ENCODE results near the gene PSME2. TPM values are rescaled to one million over a fixed set of nuclear protein-coding genes. Genes with fewer than 3 reads are reported as not detected.

Gene PSME2
- total and polyA plus RNA-seq, 2 of the 13 experiments (the other 11 are each of a cell fraction or from before 2014, with no cell fraction given) = 332 to 716 TPM

GRCh38 chr14:24185026-24185425 lies 38.6 kb upstream of the PSME2 start (continued):
- TF ChIP-seq, protein P1, sequence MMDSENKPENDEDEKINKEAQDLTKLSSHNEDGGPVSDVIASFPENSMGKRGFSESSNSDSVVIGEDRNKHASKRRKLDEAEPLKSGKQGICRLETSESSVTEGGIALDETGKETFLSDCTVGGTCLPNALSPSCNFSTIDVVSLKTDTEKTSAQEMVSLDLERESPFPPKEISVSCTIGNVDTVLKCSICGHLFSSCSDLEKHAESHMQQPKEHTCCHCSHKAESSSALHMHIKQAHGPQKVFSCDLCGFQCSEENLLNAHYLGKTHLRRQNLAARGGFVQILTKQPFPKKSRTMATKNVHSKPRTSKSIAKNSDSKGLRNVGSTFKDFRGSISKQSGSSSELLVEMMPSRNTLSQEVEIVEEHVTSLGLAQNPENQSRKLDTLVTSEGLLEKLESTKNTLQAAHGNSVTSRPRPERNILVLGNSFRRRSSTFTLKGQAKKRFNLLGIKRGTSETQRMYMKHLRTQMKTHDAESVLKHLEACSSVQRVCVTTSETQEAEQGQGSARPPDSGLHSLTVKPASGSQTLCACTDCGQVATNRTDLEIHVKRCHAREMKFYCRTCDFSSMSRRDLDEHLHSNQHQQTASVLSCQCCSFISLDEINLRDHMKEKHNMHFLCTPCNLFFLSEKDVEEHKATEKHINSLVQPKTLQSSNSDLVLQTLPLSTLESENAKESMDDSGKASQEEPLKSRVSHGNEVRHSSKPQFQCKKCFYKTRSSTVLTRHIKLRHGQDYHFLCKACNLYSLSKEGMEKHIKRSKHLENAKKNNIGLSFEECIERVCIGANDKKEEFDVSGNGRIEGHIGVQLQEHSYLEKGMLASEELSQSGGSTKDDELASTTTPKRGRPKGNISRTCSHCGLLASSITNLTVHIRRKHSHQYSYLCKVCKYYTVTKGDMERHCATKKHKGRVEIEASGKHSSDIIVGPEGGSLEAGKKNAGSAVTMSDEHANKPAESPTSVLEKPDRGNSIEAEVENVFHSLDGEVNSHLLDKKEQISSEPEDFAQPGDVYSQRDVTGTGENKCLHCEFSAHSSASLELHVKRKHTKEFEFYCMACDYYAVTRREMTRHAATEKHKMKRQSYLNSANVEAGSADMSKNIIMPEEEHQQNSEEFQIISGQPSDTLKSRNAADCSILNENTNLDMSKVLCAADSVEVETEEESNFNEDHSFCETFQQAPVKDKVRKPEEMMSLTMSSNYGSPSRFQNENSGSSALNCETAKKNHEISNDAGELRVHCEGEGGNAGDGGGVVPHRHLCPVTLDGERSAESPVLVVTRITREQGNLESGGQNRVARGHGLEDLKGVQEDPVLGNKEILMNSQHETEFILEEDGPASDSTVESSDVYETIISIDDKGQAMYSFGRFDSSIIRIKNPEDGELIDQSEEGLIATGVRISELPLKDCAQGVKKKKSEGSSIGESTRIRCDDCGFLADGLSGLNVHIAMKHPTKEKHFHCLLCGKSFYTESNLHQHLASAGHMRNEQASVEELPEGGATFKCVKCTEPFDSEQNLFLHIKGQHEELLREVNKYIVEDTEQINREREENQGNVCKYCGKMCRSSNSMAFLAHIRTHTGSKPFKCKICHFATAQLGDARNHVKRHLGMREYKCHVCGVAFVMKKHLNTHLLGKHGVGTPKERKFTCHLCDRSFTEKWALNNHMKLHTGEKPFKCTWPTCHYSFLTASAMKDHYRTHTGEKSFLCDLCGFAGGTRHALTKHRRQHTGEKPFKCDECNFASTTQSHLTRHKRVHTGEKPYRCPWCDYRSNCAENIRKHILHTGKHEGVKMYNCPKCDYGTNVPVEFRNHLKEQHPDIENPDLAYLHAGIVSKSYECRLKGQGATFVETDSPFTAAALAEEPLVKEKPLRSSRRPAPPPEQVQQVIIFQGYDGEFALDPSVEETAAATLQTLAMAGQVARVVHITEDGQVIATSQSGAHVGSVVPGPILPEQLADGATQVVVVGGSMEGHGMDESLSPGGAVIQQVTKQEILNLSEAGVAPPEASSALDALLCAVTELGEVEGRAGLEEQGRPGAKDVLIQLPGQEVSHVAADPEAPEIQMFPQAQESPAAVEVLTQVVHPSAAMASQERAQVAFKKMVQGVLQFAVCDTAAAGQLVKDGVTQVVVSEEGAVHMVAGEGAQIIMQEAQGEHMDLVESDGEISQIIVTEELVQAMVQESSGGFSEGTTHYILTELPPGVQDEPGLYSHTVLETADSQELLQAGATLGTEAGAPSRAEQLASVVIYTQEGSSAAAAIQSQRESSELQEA (CRISPR knock-in tag; IDR thresholded peaks at IDR 0.05; ENCODE audit: not compliant biosample characterization) = peak; percentile 62
- TF ChIP-seq ZNF883 (CRISPR knock-in tag; IDR thresholded peaks at IDR 0.05; ENCODE audit: not compliant biosample characterization) (peak; percentile 60), HES4 (CRISPR knock-in tag; IDR thresholded peaks at IDR 0.05; ENCODE audit: borderline replicate concordance) (0 out of 2 replicates have a peak, but pooled peaks have one; percentile 32), NFE2L2 (IDR thresholded peaks at IDR 0.05; ENCODE audit: low read length) (no peak), NPAS2 (CRISPR knock-in tag; IDR thresholded peaks at IDR 0.05; ENCODE audit: borderline replicate concordance) (0 out of 2 replicates have a peak, but pooled peaks have one; percentile 19), CBFB (CRISPR knock-in tag; IDR thresholded peaks at IDR 0.05) (no peak), ZNF558 (CRISPR knock-in tag; IDR thresholded peaks at IDR 0.05; ENCODE audit: borderline replicate concordance) (no peak), ZNF260 (CRISPR knock-in tag; IDR thresholded peaks at IDR 0.05; ENCODE audit: borderline replicate concordance, low read depth) (no peak), ZNF816 (CRISPR knock-in tag; IDR thresholded peaks at IDR 0.05; ENCODE audit: borderline replicate concordance) (no peak), ZNF432 (CRISPR knock-in tag; IDR thresholded peaks at IDR 0.05; ENCODE audit: borderline replicate concordance) (no peak)
- TF ChIP-seq, protein P2, sequence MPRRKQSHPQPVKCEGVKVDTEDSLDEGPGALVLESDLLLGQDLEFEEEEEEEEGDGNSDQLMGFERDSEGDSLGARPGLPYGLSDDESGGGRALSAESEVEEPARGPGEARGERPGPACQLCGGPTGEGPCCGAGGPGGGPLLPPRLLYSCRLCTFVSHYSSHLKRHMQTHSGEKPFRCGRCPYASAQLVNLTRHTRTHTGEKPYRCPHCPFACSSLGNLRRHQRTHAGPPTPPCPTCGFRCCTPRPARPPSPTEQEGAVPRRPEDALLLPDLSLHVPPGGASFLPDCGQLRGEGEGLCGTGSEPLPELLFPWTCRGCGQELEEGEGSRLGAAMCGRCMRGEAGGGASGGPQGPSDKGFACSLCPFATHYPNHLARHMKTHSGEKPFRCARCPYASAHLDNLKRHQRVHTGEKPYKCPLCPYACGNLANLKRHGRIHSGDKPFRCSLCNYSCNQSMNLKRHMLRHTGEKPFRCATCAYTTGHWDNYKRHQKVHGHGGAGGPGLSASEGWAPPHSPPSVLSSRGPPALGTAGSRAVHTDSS (CRISPR knock-in tag; conservative IDR thresholded peaks at IDR 0.05) = no peak
- TF ChIP-seq, protein P3, sequence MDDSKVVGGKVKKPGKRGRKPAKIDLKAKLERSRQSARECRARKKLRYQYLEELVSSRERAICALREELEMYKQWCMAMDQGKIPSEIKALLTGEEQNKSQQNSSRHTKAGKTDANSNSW (CRISPR knock-in tag; IDR thresholded peaks at IDR 0.05; ENCODE audit: borderline replicate concordance) = peak; percentile 49; the same call in 1 of the 2 replicates
- TF ChIP-seq, protein P4, sequence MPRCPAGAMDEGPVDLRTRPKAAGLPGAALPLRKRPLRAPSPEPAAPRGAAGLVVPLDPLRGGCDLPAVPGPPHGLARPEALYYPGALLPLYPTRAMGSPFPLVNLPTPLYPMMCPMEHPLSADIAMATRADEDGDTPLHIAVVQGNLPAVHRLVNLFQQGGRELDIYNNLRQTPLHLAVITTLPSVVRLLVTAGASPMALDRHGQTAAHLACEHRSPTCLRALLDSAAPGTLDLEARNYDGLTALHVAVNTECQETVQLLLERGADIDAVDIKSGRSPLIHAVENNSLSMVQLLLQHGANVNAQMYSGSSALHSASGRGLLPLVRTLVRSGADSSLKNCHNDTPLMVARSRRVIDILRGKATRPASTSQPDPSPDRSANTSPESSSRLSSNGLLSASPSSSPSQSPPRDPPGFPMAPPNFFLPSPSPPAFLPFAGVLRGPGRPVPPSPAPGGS (CRISPR knock-in tag; IDR thresholded peaks at IDR 0.05) = peak; percentile 44; the same call in 1 of the 2 replicates
- TF ChIP-seq, protein P5, sequence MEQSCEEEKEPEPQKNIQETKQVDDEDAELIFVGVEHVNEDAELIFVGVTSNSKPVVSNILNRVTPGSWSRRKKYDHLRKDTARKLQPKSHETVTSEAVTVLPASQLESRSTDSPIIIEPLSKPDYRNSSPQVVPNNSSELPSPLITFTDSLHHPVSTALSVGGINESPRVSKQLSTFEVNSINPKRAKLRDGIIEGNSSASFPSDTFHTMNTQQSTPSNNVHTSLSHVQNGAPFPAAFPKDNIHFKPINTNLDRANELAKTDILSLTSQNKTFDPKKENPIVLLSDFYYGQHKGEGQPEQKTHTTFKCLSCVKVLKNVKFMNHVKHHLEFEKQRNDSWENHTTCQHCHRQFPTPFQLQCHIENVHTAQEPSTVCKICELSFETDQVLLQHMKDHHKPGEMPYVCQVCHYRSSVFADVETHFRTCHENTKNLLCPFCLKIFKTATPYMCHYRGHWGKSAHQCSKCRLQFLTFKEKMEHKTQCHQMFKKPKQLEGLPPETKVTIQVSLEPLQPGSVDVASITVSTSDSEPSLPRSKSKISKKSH (CRISPR knock-in tag; IDR thresholded peaks at IDR 0.05; ENCODE audit: borderline replicate concordance) = 0 out of 2 replicates have a peak, but pooled peaks have one; percentile 38
